ENCODE results near the gene EIF3A.
"Not testable (repeated sequence)": the region's sequence is repeated elsewhere in the genome, so short reads cannot be mapped to it uniquely, and the experiment has no call there.

The EIF3A gene

DNA sequence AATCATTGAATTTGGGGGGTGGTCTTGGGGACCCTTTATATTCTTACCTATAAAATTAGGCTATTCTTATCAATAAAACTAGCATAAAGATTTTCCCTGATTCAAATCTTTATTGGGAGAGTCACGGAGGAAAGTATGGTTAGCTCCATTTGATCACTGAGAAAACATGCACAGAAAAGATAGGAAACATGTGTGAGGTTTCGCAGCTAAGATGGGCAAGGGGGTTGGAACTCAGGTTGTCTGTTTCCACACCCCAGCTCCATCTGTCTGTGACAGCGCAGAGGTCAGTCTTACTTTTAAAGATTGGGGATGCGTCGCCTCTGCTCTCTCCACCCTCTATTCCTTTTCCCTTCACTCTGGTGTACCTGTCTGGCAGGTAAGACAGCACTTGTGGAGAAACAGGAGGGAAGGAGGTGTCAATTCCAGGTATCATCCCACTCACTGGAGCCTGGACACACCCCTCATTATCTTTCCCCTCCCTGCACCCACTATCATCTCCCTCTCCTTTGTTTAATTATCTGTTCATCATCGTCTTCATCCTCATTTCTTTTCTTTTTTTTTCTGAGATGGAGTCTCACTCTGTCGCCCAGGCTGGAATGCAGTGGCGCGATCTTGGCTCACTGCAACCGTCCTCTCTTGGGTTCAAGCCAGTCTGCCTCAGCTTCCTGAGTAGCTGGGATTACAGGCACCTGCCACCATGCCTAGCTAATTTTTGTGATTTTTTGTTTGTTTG, 20.9 kb upstream of the EIF3A start:
- DNase-seq = no peak

DNA sequence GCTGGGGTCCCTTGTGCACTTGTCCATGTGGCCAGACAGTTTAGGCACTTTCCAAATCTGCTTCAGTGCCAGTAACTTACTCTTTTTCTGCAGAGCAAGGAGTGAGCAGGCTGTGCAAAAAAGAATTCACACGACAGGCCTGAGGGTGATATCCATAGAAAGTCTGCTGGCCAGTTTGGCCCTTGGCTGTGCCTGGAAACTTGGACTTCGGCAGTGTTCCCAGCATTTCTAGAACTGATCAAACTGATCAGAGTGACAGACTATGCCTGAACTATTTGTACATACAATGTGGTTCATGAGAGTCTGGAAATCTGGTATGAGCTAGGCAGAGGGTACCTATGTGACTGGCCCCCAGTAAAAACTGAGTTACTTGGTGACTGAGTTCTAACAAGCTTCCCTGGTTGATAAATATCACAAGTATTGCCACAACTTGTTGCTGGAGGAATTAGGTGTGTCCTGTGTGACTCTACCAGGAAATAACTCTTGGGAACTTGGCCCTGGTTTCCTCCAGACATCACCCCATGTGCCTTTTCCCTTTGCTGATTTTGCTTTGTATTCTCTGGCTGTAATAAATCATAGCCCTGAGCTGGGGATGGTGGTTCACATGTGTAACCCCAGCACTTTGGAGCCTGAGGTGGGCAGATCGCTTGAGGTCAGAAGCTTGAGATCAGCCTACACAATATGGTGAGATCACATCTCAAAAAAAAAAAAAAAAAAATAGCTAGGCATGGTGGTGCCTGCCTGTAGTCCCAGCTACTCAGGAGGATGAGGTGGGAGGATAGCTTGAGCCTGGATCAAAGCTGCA, 20.0 kb upstream of the EIF3A start:
- no peak for DNase-seq

DNA sequence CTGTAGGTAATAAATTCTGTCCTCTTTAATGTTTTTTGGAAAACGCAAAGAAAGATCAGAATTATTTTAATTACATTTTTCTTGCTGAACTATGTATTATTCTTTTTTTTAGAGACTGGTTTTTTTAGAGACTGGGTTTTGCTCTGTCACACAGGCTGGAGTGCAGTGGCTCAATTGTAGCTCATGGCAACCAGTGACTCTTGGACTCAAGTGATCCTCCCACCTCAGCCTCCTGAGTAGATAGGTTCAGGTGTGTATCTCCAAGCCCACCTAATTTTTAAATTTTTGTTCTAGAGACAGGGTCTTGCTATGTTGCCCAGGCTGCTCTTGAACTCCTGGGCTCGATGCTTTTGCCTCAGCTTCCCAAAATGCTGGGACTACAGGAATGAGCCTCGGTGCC, 18.0 kb upstream of the EIF3A start:
- DNase-seq = no peak

GRCh38 chr10:119096641-119097415, 16.2 kb upstream of the EIF3A start:
- DNase-seq = not testable (repeated sequence)

DNA sequence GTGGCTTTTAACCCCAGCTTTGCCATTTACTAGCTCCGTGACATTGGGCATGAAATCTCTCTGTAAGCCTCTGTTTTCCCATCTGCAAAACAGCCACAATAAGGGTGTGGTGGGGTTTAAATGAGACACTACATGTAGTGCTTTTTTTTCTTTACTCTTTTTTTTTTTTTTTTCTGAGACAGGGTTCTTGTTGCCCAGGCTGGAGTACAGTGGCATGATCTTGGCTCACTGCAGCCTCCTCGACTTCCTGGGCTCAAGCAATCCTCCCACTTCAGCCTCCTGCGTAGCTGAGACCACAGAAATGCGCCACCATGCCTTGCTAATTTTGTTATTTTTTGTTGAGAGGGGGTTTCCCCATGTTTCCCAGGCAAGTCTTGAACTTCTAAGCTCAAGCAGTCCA, 15.0 kb upstream of the EIF3A start:
- no peak for DNase-seq

DNA sequence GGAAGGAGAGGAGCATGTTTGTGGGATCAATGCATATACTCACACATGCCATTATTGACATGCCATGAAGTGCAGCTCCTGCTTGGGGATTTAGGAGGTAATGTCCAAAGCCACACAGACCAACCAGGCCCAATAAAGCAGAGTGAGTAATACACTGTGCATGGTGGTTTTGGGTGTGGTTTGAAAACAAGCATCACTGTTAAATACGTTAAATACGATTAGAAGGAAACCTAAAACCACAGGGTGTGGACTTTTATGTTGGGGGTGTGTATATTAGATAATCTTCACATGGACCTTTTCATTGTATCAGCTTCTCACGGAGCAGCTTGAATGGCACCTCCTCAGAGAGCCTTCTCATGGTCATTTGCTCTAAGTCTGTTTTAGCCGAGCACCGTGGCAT, 10.4 kb upstream of the EIF3A start:
- DNase-seq = no peak

DNA sequence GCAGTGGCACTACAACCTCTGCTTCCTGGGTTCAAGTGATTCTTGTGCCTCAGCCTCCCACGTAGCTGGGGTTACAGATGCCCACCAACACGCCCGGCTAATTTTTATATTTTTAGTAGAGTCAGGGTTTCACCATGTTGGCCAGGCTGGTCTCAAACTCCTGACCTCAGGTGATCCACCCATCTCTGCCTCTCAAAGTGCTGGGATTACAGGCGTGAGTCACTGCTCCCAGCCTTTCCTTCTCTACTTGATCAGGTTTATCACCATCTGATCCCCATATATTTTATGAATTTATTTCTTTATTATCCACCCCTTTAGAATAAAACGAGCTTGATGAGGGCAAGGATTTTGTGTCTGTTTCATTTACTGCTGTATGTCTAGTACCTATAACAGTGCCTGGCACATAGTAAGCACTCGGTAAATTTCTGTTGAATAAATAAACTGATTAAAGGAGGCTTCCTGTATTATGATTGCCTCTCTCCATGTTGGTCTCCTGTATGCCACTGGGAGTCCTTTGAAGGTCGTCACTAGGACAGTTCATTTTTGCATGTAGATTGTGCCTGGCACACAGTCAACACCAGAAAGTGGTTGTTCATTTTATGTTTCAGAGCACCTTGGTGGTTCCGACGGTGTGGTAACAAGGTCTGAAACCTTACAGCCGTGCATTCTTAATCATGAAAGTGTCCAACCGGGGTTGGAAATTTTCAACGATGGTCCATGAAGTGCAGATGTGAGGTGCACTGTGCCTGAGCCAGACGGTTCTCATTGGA, 9.6 kb upstream of the EIF3A start:
- no peak for DNase-seq

DNA sequence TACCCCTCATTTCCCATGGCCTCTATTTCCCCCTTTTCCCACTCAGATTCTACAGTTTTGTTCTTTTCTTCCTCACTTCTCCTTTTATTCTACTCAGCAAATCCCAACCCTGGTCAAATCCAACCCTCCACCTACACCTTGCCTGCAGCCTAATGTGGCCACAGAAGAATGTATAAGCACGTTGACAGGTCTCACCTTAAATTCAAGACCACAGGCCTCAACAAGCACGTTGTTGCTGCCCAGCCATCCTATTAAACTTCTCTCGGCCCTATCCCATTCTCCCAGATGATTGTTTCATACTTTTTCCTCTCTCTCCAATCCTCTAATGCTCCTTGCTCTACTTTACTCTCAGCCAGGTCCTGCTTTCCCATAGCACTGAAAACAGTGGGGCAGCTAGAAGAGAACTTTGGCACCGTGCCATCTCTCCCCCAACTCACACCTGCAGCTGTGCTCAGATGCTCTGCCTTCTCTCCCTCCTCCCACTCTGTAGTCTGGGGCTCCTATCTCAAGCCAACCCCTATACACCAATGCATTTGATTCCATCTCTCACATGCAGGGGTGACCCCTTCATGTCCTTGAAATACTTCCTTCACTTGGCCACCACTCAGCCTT, 6.8 kb upstream of the EIF3A start:
- no peak for DNase-seq

GRCh38 chr10:119084896-119085295, 4.3 kb upstream of the EIF3A start:
- no peak for DNase-seq

- no peak for DNase-seq
Measured at GRCh38 chr10:119079599-119080520, 757 bp downstream of the EIF3A start.

DNA sequence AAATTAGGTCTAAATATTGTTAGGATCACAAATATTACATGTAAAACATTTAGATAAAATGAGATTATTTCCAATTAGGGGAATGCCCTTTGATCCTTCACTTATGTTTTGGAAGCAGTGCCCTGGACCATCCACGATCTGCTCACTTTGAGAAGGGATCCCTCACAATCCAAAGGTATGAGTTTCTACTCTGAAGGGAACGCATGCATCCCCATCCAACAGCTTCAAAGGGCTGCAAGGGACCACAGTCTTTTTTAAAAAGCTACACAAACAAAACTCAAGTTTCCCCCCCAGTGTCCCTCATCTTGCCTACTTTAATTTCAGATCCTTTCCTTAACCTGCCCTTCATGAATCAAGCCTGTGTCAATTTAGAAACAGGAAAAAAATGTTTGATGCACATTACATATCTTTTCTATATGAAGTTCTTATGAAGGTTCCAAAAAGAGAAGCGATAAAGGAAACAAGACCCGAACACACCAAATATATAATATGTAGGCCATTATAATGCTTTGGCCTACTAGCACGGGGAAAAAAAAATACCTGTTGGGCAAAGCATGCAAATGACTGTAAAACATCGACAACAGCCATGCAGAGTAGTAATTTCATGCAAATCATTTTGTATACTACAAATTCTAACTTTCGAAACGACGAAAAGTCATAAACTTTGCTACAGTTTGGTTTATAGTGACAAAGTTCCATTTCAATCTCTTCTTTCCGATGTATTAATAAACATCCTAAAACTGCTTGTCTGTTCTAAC, 2.0 kb downstream of the EIF3A start:
- no peak for DNase-seq

DNA sequence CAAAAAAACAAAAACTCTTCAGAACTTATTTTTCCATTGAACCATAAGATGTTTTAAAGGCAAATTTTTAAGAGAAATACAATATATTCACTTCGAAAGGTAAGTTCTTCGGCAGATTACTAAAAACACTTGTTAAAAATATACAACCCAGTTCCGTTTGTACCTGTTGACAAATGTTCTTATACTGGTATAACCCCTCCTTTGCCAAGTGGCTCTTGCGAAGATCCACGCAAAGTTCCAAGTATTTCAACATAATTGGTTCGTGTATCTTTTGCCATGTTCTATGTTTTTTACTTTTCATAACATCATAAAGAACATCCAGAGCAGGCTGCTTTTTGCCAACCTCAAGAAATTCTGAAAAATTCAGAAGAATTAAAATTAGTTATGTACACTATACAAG, 7.0 kb downstream of the EIF3A start:
- no peak for DNase-seq

GRCh38 chr10:119070395-119071165, 10.0 kb downstream of the EIF3A start:
- DNase-seq = no peak

- DNase-seq = no peak
Measured at GRCh38 chr10:119061926-119062325, 18.7 kb downstream of the EIF3A start.

DNA sequence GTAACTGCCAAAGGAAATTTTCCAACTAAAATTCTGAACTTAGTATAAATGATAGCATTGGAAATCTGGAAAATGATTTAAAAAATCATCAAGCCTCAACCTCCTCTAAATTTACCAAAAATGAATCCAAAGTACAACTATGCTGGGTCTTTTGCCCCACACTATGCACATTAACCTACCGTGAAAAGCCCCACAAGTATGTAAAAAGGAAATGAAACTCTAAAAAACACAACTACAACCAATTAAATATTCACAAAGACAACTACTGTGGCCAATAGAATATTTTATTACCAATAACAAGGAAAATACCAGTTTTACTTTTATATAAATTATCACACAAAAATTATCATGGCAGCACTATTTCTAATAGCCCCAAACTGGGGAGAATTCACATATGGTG, 19.3 kb downstream of the EIF3A start:
- DNase-seq = no peak

DNA sequence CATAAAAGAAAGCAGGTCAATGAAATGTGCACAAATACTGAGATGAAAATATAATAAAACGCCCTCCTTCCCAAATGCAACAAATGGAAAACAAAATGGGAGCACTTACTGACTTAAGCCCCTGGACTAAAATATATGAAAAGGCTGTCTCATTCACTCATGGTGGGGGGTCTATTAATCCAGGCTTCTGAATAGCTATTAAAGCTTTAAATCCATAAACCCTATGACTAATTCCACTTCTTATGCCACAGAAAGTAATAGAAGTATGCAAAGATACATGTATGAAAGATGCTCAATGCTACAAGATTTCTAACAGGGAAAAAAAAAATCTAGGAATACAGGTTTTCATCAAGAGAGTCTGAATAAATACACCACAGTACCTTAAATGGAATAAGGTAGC, 20.5 kb downstream of the EIF3A start:
- no peak for DNase-seq

GRCh38 chr10:119059557-119059956, 21.1 kb downstream of the EIF3A start:
- no peak for DNase-seq

GRCh38 chr10:119058010-119058409, 22.6 kb downstream of the EIF3A start:
- DNase-seq = no peak

DNA sequence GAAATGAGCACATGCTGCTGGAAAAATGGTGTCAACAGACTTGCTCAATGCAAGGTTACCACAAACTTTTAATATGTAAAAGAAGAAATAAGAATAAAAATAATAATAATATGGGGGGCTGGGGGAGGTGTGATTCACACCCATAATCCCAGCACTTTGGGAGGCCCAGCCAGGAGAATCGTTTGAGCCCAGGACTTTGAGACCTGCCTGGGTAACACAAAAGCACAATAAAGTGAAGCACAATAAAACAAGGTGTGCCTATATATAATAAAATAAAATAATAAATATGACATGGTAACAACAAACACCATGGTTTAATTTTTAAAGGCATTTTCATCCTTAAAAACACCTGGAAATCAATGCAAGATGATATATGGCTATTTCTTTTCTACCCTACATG, 25.1 kb downstream of the EIF3A start:
- no peak for DNase-seq

DNA sequence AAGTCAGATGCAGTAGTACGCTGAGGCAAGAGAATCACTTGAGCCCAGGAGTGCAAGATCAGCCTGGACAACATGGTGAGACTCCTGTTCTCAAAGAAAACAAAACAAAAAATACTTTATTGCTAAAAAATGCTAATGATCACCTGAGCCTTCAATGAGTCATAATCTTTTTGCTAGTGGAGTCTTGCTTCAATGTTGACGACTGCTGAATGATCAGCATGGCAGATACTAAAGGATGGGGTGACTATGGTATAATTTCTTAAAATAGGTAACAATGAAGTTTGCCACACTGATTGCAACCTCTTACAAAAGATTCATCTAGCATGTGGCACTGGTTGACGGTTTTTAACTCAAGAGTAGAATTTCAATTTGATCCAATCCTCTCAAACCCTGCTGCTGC, 28.8 kb downstream of the EIF3A start:
- DNase-seq = no peak
